ENCODE results near the gene SLC17A2. TPM values are rescaled to one million over a fixed set of nuclear protein-coding genes. Genes with fewer than 3 reads are reported as not detected.

Gene SLC17A2
- total and polyA plus RNA-seq, 2 experiments from 2014 or later, result not detected

DNA sequence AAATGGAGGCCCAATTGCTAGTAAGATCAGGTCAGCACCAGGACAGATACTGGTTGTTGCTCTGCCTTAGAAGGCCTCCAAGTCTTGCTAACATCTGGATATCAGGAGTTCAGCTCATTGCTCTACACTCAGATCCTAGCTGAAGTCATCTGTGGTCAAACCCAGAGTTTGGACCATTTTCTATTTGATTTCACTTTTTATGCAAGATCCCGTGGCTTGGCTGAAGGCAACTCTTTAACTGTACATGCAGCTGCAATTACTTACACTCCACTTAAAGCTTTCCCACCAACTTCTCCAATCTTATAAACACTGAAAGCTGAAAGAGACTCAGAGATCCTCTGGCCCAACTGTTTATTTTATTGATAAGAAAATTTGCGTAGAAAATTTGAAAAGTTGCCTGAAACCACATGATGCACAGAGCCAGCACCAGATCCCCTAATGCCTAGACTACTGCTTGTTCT lies 2.7 kb downstream of the SLC17A2 start (continued):
- TF ChIP-seq ZNF462 (CRISPR knock-in tag; IDR thresholded peaks at IDR 0.05) (no peak), NANOG (IDR thresholded peaks at IDR 0.05; ENCODE audit: borderline replicate concordance) (no peak), ETS1 (IDR thresholded peaks at IDR 0.05) (no peak), POLR2AphosphoS5 (IDR thresholded peaks at IDR 0.05; ENCODE audit: low read depth) (no peak), ZNF331 (CRISPR knock-in tag; IDR thresholded peaks at IDR 0.05; ENCODE audit: low read depth) (no peak)

DNA sequence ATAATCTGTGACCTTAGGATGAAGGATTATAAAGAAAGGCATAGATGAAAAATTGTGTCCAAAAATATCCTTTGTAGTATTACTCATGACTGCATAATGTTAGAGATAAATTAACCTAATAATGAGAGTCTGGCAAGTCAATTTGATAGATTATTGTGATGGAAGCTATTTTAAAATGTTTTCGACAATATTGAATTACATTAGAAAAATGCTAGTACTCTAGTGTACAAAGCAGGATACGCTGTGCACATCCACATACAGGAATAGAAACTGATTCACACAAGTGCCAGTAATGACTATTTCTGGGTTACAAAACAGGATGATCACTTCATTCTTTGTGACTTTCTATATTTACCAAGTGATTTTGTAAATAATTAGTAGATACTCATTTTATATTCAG lies 3.3 kb downstream of the SLC17A2 start:
- H3K27ac ChIP-seq (ENCODE audit: low read depth), result no peak overlapping the region
- TF ChIP-seq EZH2 (IDR thresholded peaks at IDR 0.05; ENCODE audit: low read depth, unreplicated experiment) (no peak), ZNF331 (CRISPR knock-in tag; IDR thresholded peaks at IDR 0.05; ENCODE audit: low read depth) (no peak), ETS1 (IDR thresholded peaks at IDR 0.05) (no peak), CREB1 (CRISPR knock-in tag; IDR thresholded peaks at IDR 0.05; ENCODE audit: low read depth) (no peak), REST (IDR thresholded peaks at IDR 0.05; ENCODE audit: unreplicated experiment) (no peak)
- Mint-ChIP-seq H3K36me3 (ENCODE audit: low read depth) (no peaks in the 10 kb centered on the region), H3K9me3 (no peaks in the 10 kb centered on the region), H3K4me1 (no peaks in the 10 kb centered on the region; the same call in 2 of the 3 replicates), H3K4me3 (no peak overlapping the region), H3K27me3 (ENCODE audit: insufficient read depth, low read depth, poor library complexity) (no peaks in the 10 kb centered on the region), H3K27ac (no peak overlapping the region)
- no peaks in the 10 kb centered on the region for H3F3A ChIP-seq (replicated peaks; ENCODE audit: low read depth)
- no peaks in the 10 kb centered on the region for H4K20me1 ChIP-seq (replicated peaks; ENCODE audit: insufficient read depth)
- DNase-seq (ENCODE audit: low spot score), result no peak
- H3K79me2 ChIP-seq (replicated peaks; ENCODE audit: insufficient read depth), result no peaks in the 10 kb centered on the region
- no peaks in the 10 kb centered on the region for H3K4me1 ChIP-seq (ENCODE audit: insufficient read depth)
- H3K36me3 ChIP-seq (ENCODE audit: insufficient read depth), result no peaks in the 10 kb centered on the region
- no peaks in the 10 kb centered on the region for H3K9me2 ChIP-seq (ENCODE audit: insufficient read depth)
- H2AFZ ChIP-seq, result no peak overlapping the region
- no peaks in the 10 kb centered on the region for H3K27me3 ChIP-seq (ENCODE audit: insufficient read depth)
- no peak overlapping the region for H3K4me3 ChIP-seq
- no peak overlapping the region for H3K4me2 ChIP-seq
- no peak for ATAC-seq
